ENCODE data around the gene SLC13A5.
"Not testable (repeated sequence)": the region's sequence is repeated elsewhere in the genome, so short reads cannot be mapped to it uniquely, and the experiment has no call there.

Gene SLC13A5

GRCh38 chr17:6713130-6713917 lies at the start of gene SLC13A5:
TSS of gene SLC13A5 (minus strand) at chr17:6713369. CDS start at chr17:6713333, 36 bp downstream.
- DNase-seq: no peak

- no peak for DNase-seq
Observed at GRCh38 chr17:6761779-6762178, 48.6 kb upstream of the SLC13A5 start.

DNA sequence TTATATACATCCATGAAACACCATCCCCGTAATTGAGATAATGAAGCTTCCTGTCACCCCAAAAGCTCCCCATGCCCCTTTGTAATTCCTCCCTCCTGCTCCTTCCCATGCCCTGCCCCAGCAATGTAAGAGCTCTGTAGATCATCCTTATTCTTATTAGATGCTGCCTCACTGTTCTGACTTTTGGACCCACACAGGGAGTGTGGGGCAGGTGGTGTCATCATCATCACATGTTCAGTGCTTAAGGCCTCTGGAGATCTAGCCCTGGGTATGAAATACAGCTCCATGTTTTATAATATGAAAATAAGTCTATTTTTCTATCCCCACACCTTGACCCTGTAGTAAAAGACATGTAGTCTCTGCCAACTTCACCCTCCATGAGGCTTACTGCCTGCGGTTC lies 44.6 kb upstream of the SLC13A5 start:
- no peak for DNase-seq

DNA sequence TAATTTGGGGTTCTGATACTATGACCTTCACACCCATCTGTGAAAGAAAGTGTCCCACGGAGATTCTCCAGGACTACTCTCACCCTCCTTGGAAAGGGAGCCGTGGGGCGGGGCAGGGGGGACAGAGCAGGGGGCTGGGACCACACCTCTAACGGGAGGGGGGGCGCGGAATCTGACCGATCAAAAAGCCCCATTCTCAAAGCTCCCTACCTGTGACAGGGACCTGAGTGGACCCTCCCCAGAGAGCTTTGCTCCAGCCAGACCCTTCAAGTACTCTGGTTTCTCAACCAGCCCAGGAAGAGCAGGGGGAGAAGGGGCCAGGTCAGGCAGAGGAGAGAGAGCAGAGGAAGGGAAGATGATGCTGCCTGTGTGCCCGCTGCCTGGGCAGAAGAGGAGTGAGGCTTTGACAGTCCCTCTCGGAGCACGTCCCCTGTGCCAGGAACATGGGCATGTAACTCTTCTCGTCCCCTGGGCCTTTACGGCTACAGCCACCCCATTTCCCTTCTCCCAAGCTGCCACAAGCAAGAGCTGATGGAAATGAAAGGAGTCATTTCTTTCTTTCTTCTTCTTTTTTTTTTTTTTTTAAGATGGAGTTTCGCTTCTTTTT lies 43.4 kb upstream of the SLC13A5 start:
- no peak for DNase-seq

- DNase-seq: no peak
Observed at GRCh38 chr17:6755731-6756184, 42.6 kb upstream of the SLC13A5 start, which contains the start of gene XAF1. TSS of gene XAF1 (plus strand) at chr17:6756046. CDS start at chr17:6756079, 33 bp downstream.

DNA sequence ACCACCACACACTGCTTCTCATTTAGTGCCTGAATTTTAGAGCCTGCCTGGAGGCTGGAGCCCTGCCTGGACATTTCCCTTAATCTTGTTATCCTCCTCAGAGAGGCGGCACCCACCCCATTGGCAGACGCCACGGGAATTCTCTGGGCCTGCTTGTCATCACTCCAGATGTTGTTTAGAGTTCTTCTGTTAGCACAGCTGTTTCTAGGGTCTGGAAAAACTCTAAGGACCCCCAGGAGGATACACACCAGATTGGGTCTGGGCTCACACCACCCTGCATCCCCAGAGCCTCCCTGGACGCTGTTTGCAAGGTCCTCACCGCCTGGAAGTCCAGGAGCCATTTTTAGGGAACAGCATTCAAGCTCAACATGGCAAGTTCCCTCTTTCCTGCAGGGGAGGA lies 42.1 kb upstream of the SLC13A5 start:
- no peak for DNase-seq

GRCh38 chr17:6753546-6753945 lies 40.4 kb upstream of the SLC13A5 start:
- no peak for DNase-seq

GRCh38 chr17:6753006-6753445 lies 39.9 kb upstream of the SLC13A5 start:
- DNase-seq: no peak

DNA sequence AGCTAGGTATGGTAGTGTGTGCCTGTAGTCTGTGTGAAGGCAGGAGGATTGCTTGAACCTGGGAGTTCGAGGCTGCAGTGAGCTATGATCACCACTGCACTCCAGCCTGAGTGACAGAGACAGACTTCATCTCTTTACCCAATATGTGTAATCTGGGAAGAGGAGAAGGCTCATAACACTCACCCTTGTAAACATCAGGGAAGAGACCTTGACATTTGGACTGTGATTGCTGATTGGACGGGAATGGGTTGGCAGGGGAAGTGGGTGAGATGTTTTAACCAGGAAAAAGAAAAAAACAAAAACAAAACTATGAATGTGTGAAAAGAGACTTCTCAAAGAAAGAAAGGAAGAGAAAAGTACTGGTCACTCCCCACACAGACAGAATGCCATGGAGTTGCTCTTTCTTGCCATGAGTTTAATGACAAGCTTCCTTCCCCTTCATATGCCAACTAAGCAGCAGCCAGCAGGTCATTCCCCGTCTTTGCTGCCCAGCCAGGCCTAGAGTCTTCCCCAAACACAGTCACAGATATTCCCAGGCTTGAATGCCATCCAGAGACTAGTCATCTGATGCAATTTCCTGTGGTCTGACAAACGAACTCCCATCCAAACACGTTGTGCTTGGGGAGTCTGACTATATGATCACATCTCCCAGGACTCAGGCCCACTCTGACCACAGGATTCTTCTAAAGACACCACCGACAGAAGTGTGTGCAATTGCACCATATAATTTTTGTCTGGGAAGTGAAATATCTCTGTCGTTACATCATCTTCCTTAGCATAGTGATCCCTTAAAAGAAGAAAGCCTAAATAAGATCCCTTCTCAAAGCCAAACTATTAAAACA lies 39.1 kb upstream of the SLC13A5 start:
- DNase-seq: no peak

DNA sequence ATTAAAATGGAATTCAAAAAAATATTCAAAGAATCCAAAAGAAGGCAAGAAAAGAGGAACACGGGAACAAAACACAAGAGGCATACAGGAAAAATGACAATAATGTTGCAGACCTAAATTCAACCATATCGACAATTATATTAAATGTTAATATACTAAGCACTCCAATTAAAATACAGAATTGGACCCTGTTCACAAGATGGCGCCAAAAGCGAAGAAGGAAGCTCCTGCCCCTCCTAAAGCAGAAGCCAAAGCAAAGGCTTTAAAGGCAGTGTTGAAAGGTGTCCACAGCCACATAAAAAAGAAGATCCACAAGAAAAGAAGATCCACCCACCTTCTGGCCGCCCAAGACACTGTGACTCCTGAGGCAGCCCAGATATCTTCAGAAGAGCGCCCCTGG lies 36.4 kb upstream of the SLC13A5 start:
- DNase-seq: no peak

DNA sequence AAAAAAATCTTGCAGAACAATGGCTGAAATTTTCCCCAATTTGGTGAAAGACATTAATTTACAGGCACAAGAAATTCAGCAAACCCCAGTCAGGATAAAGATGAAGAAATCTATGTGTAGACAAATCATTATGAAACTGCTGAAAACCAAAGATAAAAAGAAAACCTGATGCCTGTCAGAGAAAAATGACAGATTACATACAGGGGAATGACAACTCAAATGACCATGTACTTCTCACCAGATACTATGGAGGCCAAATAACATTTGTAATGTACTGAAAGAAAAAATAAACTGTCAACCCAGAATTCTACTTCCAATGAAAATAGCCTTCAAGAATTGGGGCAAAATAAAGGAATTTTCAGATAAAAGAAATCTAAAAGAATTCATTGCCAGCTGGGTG lies 35.4 kb upstream of the SLC13A5 start:
- DNase-seq: no peak

- DNase-seq: not testable (repeated sequence)
Observed at GRCh38 chr17:6746665-6747064, 33.5 kb upstream of the SLC13A5 start.

DNA sequence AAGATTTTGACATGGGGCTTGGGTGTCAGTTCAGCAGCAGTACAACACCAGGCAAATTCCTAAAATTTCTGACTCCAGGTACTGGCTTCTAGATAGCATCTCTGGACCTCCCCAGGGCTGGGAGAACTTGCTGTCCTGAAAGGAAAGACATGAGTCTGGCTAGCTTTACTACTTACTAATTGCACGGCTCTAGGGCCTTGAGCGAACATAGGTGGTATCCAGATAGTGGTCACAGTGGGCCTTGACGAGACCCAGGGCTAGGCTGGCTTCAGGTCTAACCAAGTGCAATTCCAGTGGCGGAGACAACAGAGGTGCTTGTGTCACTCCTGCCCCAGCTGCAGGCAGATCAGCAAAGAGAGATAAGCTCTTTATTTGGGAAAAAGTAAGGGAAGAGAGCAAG lies 16.4 kb upstream of the SLC13A5 start:
- DNase-seq: no peak

DNA sequence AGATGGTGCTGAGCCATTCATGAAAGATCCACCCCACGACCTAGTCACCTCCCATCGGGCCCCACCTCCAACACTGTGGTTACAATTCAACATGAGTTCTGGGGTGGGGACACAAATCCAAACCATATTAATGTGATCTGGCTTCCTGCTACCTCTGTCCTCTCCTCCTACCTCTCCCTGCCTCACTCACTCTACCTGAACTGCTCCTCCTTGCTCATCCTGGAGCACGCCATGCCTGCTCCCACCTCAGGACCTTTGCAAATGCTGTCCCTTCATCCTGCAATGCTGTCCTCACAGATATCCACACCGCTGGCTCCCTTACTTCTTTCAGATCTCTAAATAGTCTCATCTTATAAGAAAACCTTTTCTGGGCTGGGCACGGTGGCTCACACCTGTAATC lies 10.8 kb upstream of the SLC13A5 start:
- no peak for DNase-seq

DNA sequence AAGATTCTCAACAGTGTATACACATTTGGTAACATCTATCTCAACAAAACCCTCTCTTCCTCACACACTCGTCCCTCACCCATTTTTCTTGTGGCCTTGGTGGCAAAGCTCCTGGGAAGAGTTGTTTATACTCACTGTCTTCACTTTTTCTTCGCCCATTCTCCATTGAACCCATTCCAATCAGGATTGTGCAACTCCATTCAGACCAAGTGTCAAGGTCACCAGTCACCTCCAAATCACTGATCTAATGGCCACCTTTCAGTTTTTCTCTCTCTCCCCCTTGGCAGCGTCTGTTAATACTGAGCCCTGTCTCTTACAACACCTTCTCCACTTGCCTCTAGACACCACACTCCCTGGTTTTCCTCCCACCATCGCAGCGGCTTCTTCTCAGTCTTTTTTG lies 8.6 kb upstream of the SLC13A5 start:
- no peak for DNase-seq

GRCh38 chr17:6716736-6717135 lies 3.6 kb upstream of the SLC13A5 start:
- no peak for DNase-seq

DNA sequence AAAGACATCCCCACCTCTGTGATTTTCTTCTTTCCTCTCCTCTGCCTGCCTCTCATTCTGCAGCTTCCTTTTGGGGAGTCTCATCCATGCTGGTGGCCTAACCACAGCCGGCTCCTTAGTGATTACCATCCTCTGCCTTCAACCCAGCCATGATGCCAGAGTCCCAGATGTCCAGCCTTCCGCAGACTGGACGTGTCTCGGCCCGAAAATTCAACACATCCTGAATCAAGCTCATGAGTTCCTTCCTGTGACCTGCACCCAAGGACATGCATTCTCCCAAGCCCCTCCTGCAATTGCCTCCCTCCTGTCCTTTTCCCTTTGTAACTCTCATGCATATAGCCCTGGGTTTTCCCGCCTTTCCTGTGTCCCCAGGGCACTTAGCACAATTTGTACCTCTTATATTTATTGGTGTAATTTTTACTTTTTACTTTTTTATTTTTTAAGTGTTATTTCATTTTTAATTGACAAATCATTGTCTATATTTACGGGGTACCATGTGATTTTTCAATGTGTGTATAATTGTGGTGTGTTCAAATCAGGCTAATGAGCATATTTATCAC lies 1.2 kb upstream of the SLC13A5 start:
- no peak for DNase-seq

DNA sequence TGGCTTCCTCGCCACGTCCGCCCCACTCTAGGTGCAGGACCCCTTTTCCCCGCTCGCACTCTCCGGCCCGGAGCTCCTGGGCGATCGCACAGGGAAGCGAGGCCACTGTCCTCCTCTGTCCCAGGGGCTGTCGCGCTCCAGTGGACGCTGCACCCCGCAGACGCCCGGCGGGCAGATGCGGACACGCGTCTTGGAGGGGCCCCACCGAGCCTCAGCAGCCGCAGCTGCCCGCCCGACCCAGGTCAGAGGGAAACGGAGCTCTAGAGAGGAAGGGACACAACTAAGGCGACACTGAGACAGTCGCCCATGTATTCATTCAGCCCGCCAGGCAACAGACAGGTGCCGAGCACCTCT lies 726 bp upstream of the SLC13A5 start:
- DNase-seq: no peak

GRCh38 chr17:6712854-6713129 lies 377 bp downstream of the SLC13A5 start:
- DNase-seq: no peak

GRCh38 chr17:6712058-6712853 lies 913 bp downstream of the SLC13A5 start:
- DNase-seq: no peak

- DNase-seq: no peak
Observed at GRCh38 chr17:6711681-6712057, 1.5 kb downstream of the SLC13A5 start.

- DNase-seq: no peak
Observed at GRCh38 chr17:6711081-6711674, 2.0 kb downstream of the SLC13A5 start.

All from NCI-H187 treated with DMSO at 0.1 percent for 48 hours (cell line).